Activated naive CD8-positive, alpha-beta T cell treated with anti-CD3 and anti-CD28 coated beads for 36 hours (primary cell): ENCODE data around the gene CDC34. TPM values are rescaled to one million over a fixed set of nuclear protein-coding genes. Genes with fewer than 3 reads are reported as not detected.

Experiments
- DNase-seq: peaks from one replicate; pipeline ENCODE4 v3.0.0; 2021
- H3K27ac Mint-ChIP-seq: one replicate; pipeline ENCODE4 v1.8.0; 2022; ENCODE audit warnings: mild to moderate bottlenecking, moderate library complexity, mixed read lengths
- H3K27me3 Mint-ChIP-seq: one replicate; pipeline ENCODE4 v1.8.0; 2022; ENCODE audit warnings: mild to moderate bottlenecking, mixed read lengths
- H3K36me3 Mint-ChIP-seq: one replicate; pipeline ENCODE4 v1.8.0; 2021; ENCODE audit warnings: mild to moderate bottlenecking, mixed read lengths
- H3K4me1 Mint-ChIP-seq: one replicate; pipeline ENCODE4 v1.8.0; 2021; ENCODE audit warnings: mixed read lengths
- H3K4me3 Mint-ChIP-seq: one replicate; pipeline ENCODE4 v1.8.0; 2022; ENCODE audit warnings: mild to moderate bottlenecking, moderate library complexity, mixed read lengths
- H3K9me3 Mint-ChIP-seq: one replicate; pipeline ENCODE4 v1.8.0; 2022; ENCODE audit warnings: mixed read lengths
- total RNA-seq, 2 experiments: library from RNA; stranded (reverse); gene quantifications; one replicate each; pipeline ENCODE4 v1.2.3, GENCODE V29; 2021

Gene CDC34
- total RNA-seq, 2 experiments from 2014 or later = 46.5 to 48.8 TPM

- Mint-ChIP-seq H3K4me1 (peaks cover 12% of the 10 kb centered on the region), H3K4me3 (no peak overlapping the region), H3K36me3 (no peaks in the 10 kb centered on the region), H3K27me3 (peaks cover 4% of the 10 kb centered on the region), H3K9me3 (no peaks in the 10 kb centered on the region), H3K27ac (no peak overlapping the region)
- no peak for DNase-seq
These were observed 35.3 kb downstream of the CDC34 start for GRCh38 chr19:566844-567243.

GRCh38 chr19:567296-567900, 35.8 kb downstream of the CDC34 start:
- no peak overlapping the region for H3K27ac Mint-ChIP-seq
- H3K9me3 Mint-ChIP-seq = no peaks in the 10 kb centered on the region
- peaks cover 4% of the 10 kb centered on the region for H3K27me3 Mint-ChIP-seq
- peaks cover 12% of the 10 kb centered on the region for H3K4me1 Mint-ChIP-seq
- no peak overlapping the region for H3K4me3 Mint-ChIP-seq
- H3K36me3 Mint-ChIP-seq = no peaks in the 10 kb centered on the region
- no peak for DNase-seq

- H3K4me1 Mint-ChIP-seq = peaks cover 21% of the 10 kb centered on the region
- H3K27ac Mint-ChIP-seq = peak overlapping the region; percentile 25
- peaks cover 4% of the 10 kb centered on the region for H3K27me3 Mint-ChIP-seq
- H3K9me3 Mint-ChIP-seq = no peaks in the 10 kb centered on the region
- no peak for DNase-seq
- H3K36me3 Mint-ChIP-seq = peaks cover 4% of the 10 kb centered on the region
- H3K4me3 Mint-ChIP-seq = peak overlapping the region; percentile 18
These were observed 38.7 kb downstream of the CDC34 start for GRCh38 chr19:570251-570686.

GRCh38 chr19:570937-571565, 39.5 kb downstream of the CDC34 start:
- Mint-ChIP-seq H3K4me1 (peaks cover 21% of the 10 kb centered on the region), H3K4me3 (peak overlapping the region; percentile 92), H3K9me3 (no peaks in the 10 kb centered on the region), H3K27me3 (peaks cover 4% of the 10 kb centered on the region), H3K27ac (peak overlapping the region; percentile 94), H3K36me3 (peaks cover 4% of the 10 kb centered on the region)
- DNase-seq = peak; percentile 57

GRCh38 chr19:571566-571974, 40.0 kb downstream of the CDC34 start:
- Mint-ChIP-seq H3K27me3 (peaks cover 4% of the 10 kb centered on the region), H3K9me3 (no peaks in the 10 kb centered on the region), H3K27ac (peak overlapping the region; percentile 94), H3K36me3 (peaks cover 4% of the 10 kb centered on the region), H3K4me1 (peaks cover 21% of the 10 kb centered on the region), H3K4me3 (peak overlapping the region; percentile 92)
- DNase-seq = no peak

GRCh38 chr19:572140-572742, 40.7 kb downstream of the CDC34 start, which contains the start of gene BSG:
Gene BSG, plus strand, starts transcription at chr19:572596. Its CDS starts 39 bp downstream, at chr19:572635.
- Mint-ChIP-seq H3K27ac (peak within 1 kb of the TSS; percentile 94), H3K4me3 (peak within 1 kb of the TSS; percentile 92), H3K4me1 (peaks cover 21% of the 10 kb centered on the region), H3K36me3 (peaks cover 4% of the 10 kb centered on the region), H3K9me3 (no peaks in the 10 kb centered on the region), H3K27me3 (peaks cover 4% of the 10 kb centered on the region)
- DNase-seq = peak; percentile 100

- Mint-ChIP-seq H3K4me1 (peaks cover 21% of the 10 kb centered on the region), H3K27me3 (peaks cover 4% of the 10 kb centered on the region), H3K27ac (peak overlapping the region; percentile 85), H3K36me3 (peaks cover 4% of the 10 kb centered on the region), H3K9me3 (no peaks in the 10 kb centered on the region), H3K4me3 (peak overlapping the region; percentile 88)
- no peak for DNase-seq
These were observed 41.4 kb downstream of the CDC34 start for GRCh38 chr19:572743-573518.

- DNase-seq = no peak
- Mint-ChIP-seq H3K4me1 (peaks cover 21% of the 10 kb centered on the region), H3K9me3 (no peaks in the 10 kb centered on the region), H3K36me3 (peaks cover 4% of the 10 kb centered on the region), H3K27ac (peak overlapping the region; percentile 54), H3K27me3 (peaks cover 4% of the 10 kb centered on the region), H3K4me3 (peak overlapping the region; percentile 88)
These were observed 41.9 kb downstream of the CDC34 start for GRCh38 chr19:573519-573825.

GRCh38 chr19:574658-575526, 43.3 kb downstream of the CDC34 start:
- Mint-ChIP-seq H3K27ac (no peak overlapping the region), H3K4me1 (peaks cover 19% of the 10 kb centered on the region), H3K27me3 (peaks cover 4% of the 10 kb centered on the region), H3K36me3 (peaks cover 5% of the 10 kb centered on the region), H3K9me3 (no peaks in the 10 kb centered on the region), H3K4me3 (peak overlapping the region; percentile 88)
- DNase-seq = no peak

- Mint-ChIP-seq H3K27ac (no peak overlapping the region), H3K4me3 (no peak overlapping the region), H3K36me3 (peaks cover 6% of the 10 kb centered on the region), H3K27me3 (peaks cover 4% of the 10 kb centered on the region), H3K4me1 (peaks cover 18% of the 10 kb centered on the region), H3K9me3 (no peaks in the 10 kb centered on the region)
- DNase-seq = no peak
These were observed 44.3 kb downstream of the CDC34 start for GRCh38 chr19:575527-576506.

GRCh38 chr19:576768-577438, 45.3 kb downstream of the CDC34 start:
- Mint-ChIP-seq H3K36me3 (peaks cover 6% of the 10 kb centered on the region), H3K27ac (no peak overlapping the region), H3K4me3 (no peak overlapping the region), H3K27me3 (no peaks in the 10 kb centered on the region), H3K4me1 (peaks cover 9% of the 10 kb centered on the region), H3K9me3 (no peaks in the 10 kb centered on the region)
- DNase-seq = no peak

GRCh38 chr19:577439-578392, 46.2 kb downstream of the CDC34 start:
- H3K27ac Mint-ChIP-seq = no peak overlapping the region
- no peak overlapping the region for H3K4me3 Mint-ChIP-seq
- DNase-seq = no peak
- no peaks in the 10 kb centered on the region for H3K27me3 Mint-ChIP-seq
- no peaks in the 10 kb centered on the region for H3K9me3 Mint-ChIP-seq
- peaks cover 6% of the 10 kb centered on the region for H3K36me3 Mint-ChIP-seq
- H3K4me1 Mint-ChIP-seq = peaks cover 9% of the 10 kb centered on the region
